GM12878 (cell line): Measurements from ENCODE around the gene CALML5. TPM values are rescaled to one million over a fixed set of nuclear protein-coding genes. Genes with fewer than 3 reads are reported as not detected.

Source experiments
- ATAC-seq: fragments of 200-7000 bp; cut with Tn5 transposase; 3 replicates; pipeline ENCODE4 v1.9.1; 2020; ENCODE audit warnings: mild to moderate bottlenecking, moderate library complexity
- BruUV-seq: library from RNA; stranded (reverse); fragments of 400-500 nt; replicated peaks from 2 replicates; lab custom pipeline; 2021; lab: Mats Ljungman, UMichigan
- CTCF ChIA-PET: fragments of 300-600 bp; sonication (Branson Sonifier 250); formaldehyde crosslinking; extraction: SDS; loops from one replicate; lab custom pipeline; 2021; ENCODE audit warnings: inconsistent platforms; lab: Yijun Ruan, JAX
- POLR2A ChIA-PET: fragments of 350-600 bp; formaldehyde crosslinking; extraction: SDS; loops from one replicate; lab custom pipeline; 2021; ENCODE audit warnings: inconsistent platforms; lab: Charles Lee
- RAD21 ChIA-PET: fragments of 300-600 bp; sonication (Branson Sonifier 250); formaldehyde crosslinking; loops from one replicate; lab custom pipeline; 2023; ENCODE audit warnings: antibody characterized with exemption; ENCODE audit not compliant: unreplicated experiment; lab: Charles Lee
- SMC1A ChIA-PET: fragments of 300-600 bp; sonication (Branson Sonifier 250); formaldehyde crosslinking; loops from one replicate; lab custom pipeline; 2023; ENCODE audit not compliant: unreplicated experiment, uncharacterized antibody; lab: Charles Lee
- DNase-seq: peaks from one replicate; pipeline ENCODE4 v3.0.0-alpha.2; 2011; ENCODE audit warnings: low read depth, low spot score
- FAIRE-seq: peaks from 3 replicates; lab custom pipeline; 2011; peaks lifted over from hg19 to GRCh38; lab: Jason Lieb, UNC
- H2AFZ ChIP-seq: 2 replicates; pipeline ENCODE4 v1.6.0; 2011; ENCODE audit warnings: low read depth, low read length, control low read depth; ENCODE audit not compliant: control insufficient read depth
- H3K27ac ChIP-seq: 2 replicates; pipeline ENCODE4 v1.5.1; 2011; ENCODE audit warnings: control low read depth; ENCODE audit not compliant: control insufficient read depth, insufficient read depth
- H3K27me3 ChIP-seq, 2 experiments: replicated peaks in 1 of 2; 2 replicates each; pipeline versions ENCODE4 v1.6.0 to v1.6.1; 2011; ENCODE audit warnings: low read length in 1 of 2; ENCODE audit not compliant: control insufficient read depth in 2 of 2, insufficient read depth in 2 of 2
- H3K36me3 ChIP-seq, 2 experiments: 2 replicates each; pipeline ENCODE4 v1.5.1; 2011; ENCODE audit warnings: low read length in 1 of 2; ENCODE audit not compliant: control insufficient read depth in 2 of 2, insufficient read depth in 2 of 2
- H3K4me1 ChIP-seq: 2 replicates; pipeline ENCODE4 v1.6.1; 2011; ENCODE audit warnings: mild to moderate bottlenecking, low read length, moderate library complexity, mixed read lengths; ENCODE audit not compliant: control insufficient read depth, insufficient read depth
- H3K4me2 ChIP-seq: 2 replicates; pipeline ENCODE4 v1.6.0; 2011; ENCODE audit warnings: control low read depth; ENCODE audit not compliant: control insufficient read depth, insufficient read depth
- H3K4me3 ChIP-seq: fragments of 200-600 bp; sonication (generic); 2 replicates; pipeline ENCODE4 v1.5.1; 2016
- H3K79me2 ChIP-seq: 2 replicates; pipeline ENCODE4 v1.6.0; 2011; ENCODE audit warnings: low read length; ENCODE audit not compliant: control insufficient read depth, insufficient read depth
- H3K9ac ChIP-seq: 2 replicates; pipeline ENCODE4 v1.8.0; 2011; ENCODE audit warnings: low read length, control low read depth, mixed read lengths; ENCODE audit not compliant: control insufficient read depth, insufficient read depth
- H3K9me3 ChIP-seq: replicated peaks from 3 replicates; pipeline ENCODE4 v1.5.1; 2011; ENCODE audit warnings: mild to moderate bottlenecking, low read length; ENCODE audit not compliant: control insufficient read depth, insufficient read depth
- H4K20me1 ChIP-seq: 2 replicates; pipeline ENCODE4 v1.6.0; 2011; ENCODE audit not compliant: control insufficient read depth, insufficient read depth
- ATF3 ChIP-seq: IDR thresholded peaks from 2 replicates; pipeline ENCODE4 v1.6.1; 2011; ENCODE audit warnings: low read depth, mild to moderate bottlenecking, low read length, moderate library complexity, borderline replicate concordance; ENCODE audit errors: extremely low read depth
- BMI1 ChIP-seq: fragments of 450-650 bp; IDR thresholded peaks from 2 replicates; pipeline ENCODE4 v1.6.1; 2016; ENCODE audit warnings: mild to moderate bottlenecking, moderate library complexity, borderline replicate concordance
- HDGF ChIP-seq: fragments of 450-650 bp; IDR thresholded peaks from 2 replicates; pipeline ENCODE4 v1.6.1; 2016; ENCODE audit warnings: antibody characterized with exemption
- IKZF1 ChIP-seq: fragments of 450-650 bp; conservative IDR thresholded peaks from 2 replicates; pipeline ENCODE4 v1.6.1; 2017; ENCODE audit warnings: antibody characterized with exemption, mild to moderate bottlenecking
- LARP7 ChIP-seq: fragments of 450-650 bp; IDR thresholded peaks from 2 replicates; pipeline ENCODE4 v1.6.1; 2017; ENCODE audit warnings: mild to moderate bottlenecking
- MEF2A ChIP-seq: IDR thresholded peaks from 2 replicates; pipeline ENCODE4 v1.6.1; 2011; ENCODE audit warnings: low read depth, mild to moderate bottlenecking, low read length, moderate library complexity; ENCODE audit not compliant: insufficient read depth
- SMAD5 ChIP-seq: IDR thresholded peaks from 2 replicates; pipeline ENCODE4 v1.6.1; 2016; ENCODE audit warnings: antibody characterized with exemption, low read depth
- SUZ12 ChIP-seq: fragments of 200-600 bp; sonication (generic); IDR thresholded peaks from one replicate; pipeline ENCODE4 v1.6.1; 2018; ENCODE audit warnings: antibody characterized with exemption, mild to moderate bottlenecking; ENCODE audit not compliant: unreplicated experiment
- TAF1 ChIP-seq: IDR thresholded peaks from 2 replicates; pipeline ENCODE4 v1.6.1; 2011; ENCODE audit warnings: mild to moderate bottlenecking, low read depth, low read length, borderline replicate concordance
- ZNF622 ChIP-seq: fragments of 450-650 bp; IDR thresholded peaks from 2 replicates; pipeline ENCODE4 v1.6.1; 2017; ENCODE audit warnings: mild to moderate bottlenecking, inconsistent platforms
- WGBS: methylation state at CpG from one replicate; pipeline ENCODE4 v1.1.6; 2016; ENCODE audit warnings: low lambda C conversion rate; ENCODE audit not compliant: insufficient replicate concordance, insufficient coverage; ENCODE audit errors: missing lambda C conversion rate; 5-methylcytosine and 5-hydroxymethylcytosine counted together
- in situ Hi-C: fragments of 300-500 bp; cut with MboI; formaldehyde crosslinking; loops from 9 replicates; pipeline ENCODE4 v1.14.3; 2018; ENCODE audit warnings: mixed read lengths
- intact Hi-C: fragments of 100-400 bp; cut with micrococcal nuclease; formaldehyde crosslinking; loops from one replicate; pipeline ENCODE4 v1.14.2; 2022; ENCODE audit not compliant: unreplicated experiment
- polyA plus RNA-seq, 11 experiments: library from polyadenylated mRNA; depleted of rRNA in 4 of 11; unstranded in 6 of 11; stranded (reverse) in 5 of 11; fragments of >200 nt; fragmentation: Nextera tagmentation in 4 of 11; fragmentation: Illumina TruSeq in 1 of 11; extraction: Ambion mirVana in 4 of 11; extraction: Trizol in 1 of 11; gene quantifications; 1 replicate in 1 of 11; 2 replicates in 10 of 11; pipeline versions ENCODE4 v1.2.1 to v1.2.3, GENCODE V29; 2011 to 2016; ENCODE audit warnings: inconsistent platforms in 2 of 11, missing spikeins in 2 of 11, low read depth in 1 of 11
- total RNA-seq, 4 experiments: library from RNA; depleted of rRNA in 3 of 4; stranded (reverse); fragments of >200 nt in 3 of 4; fragmentation: Illumina TruSeq in 1 of 4; extraction: Trizol in 1 of 4; gene quantifications; 2 replicates each; pipeline versions ENCODE4 v1.2.1 to v1.2.3, GENCODE V29; 2013 to 2021
- TF ChIP-seq, protein P1 (sequence below): fragments of 450-650 bp; IDR thresholded peaks from 2 replicates; pipeline ENCODE4 v1.6.1; 2017; ENCODE audit warnings: mild to moderate bottlenecking, moderate library complexity
- TF ChIP-seq, protein P2 (sequence below): fragments of 150-350 bp; IDR thresholded peaks from 2 replicates; pipeline ENCODE4 v1.6.1; 2014; ENCODE audit warnings: mild to moderate bottlenecking, low read depth, low read length
- TF ChIP-seq, protein P3 (sequence below): fragments of 450-650 bp; IDR thresholded peaks from 2 replicates; pipeline ENCODE4 v1.6.1; 2017; ENCODE audit warnings: antibody characterized with exemption, mild to moderate bottlenecking, moderate library complexity

Gene CALML5
- total and polyA plus RNA-seq, 10 of the 15 experiments (the other 5 are each of a cell fraction or from before 2014, with no cell fraction given): not detected

DNA sequence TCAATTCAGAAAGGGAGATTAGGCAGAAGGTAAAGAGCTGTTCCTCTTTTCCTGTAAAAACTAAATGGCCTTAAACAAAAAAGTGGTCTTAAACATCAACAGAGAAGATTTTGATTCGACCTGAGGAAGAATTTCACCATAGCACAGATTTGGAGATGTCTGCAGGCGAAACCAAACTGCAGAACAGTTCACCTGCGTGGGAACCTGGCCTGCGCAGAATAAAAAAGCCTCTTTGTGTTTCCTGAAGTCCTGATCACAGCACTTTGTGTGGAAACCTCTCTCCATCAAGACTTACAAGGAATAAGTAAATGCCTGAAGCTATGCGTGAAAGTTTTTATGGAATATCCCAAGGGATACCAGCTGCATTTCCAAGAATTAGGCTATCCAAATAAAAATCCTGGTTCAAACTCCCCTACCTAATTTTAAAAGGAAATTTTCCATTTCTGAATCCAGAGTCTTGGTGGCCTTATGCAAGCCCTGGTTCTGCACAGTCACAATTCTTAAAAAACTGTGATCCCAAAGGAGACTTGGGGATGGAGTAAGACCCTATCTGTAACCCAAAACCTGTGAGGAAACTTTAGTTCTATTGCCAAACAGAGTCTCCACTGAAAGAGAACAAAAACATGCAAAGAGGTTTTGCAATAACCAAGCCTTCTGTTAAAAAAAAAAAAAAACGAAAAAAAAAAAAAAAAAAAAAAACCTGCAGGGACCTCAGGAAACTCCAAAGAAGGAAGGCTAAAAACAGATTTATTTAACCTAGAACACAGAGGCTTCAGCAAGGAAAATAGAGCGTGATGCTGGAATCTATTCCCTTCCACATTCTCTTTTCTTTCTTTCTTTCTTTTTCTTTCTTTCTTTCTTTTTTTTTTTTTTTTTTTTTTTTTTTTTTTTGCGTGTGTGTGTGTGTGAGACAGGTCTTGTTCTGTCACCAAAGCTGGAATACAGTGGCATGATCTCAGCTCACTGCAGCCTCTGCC is 35.8 kb upstream of the CALML5 start:
- H4K20me1 ChIP-seq: no peaks in the 10 kb centered on the region
- H3K36me3 ChIP-seq: no peaks in the 10 kb centered on the region
- peaks cover 0 to 1% of the 10 kb centered on the region in 2 experiments; a peak in 2 of 4 replicates for H3K27me3 ChIP-seq
- CTCF ChIA-PET: no interaction called here
- DNase-seq (no peak), ATAC-seq (no peak), FAIRE-seq (no peak)
- no peak overlapping the region for H2AFZ ChIP-seq
- no peak overlapping the region for H3K4me3 ChIP-seq
- intact Hi-C loops: no loop called here
- SMC1A ChIA-PET: no interaction called here
- WGBS: 68% methylated on average over 6 of the region's 8 CpGs
- no peak overlapping the region for H3K27ac ChIP-seq
- no peaks in the 10 kb centered on the region for H3K4me1 ChIP-seq
- BruUV-seq: no TSS peak
- RAD21 ChIA-PET: interaction anchor here (0.6 kb wide), 1 partner anchor 25 kb away, joined by 3 read pairs; no protein-coding TSS in a partner anchor
- no peaks in the 10 kb centered on the region for H3K9me3 ChIP-seq
- no peaks in the 10 kb centered on the region for H3K79me2 ChIP-seq
- in situ Hi-C loops: no loop called here
- no peak overlapping the region for H3K9ac ChIP-seq
- no peak overlapping the region for H3K4me2 ChIP-seq
- POLR2A ChIA-PET: no interaction called here
- TF ChIP-seq MEF2A: no peak
- no peak for TF ChIP-seq LARP7
- TF ChIP-seq, protein P1, sequence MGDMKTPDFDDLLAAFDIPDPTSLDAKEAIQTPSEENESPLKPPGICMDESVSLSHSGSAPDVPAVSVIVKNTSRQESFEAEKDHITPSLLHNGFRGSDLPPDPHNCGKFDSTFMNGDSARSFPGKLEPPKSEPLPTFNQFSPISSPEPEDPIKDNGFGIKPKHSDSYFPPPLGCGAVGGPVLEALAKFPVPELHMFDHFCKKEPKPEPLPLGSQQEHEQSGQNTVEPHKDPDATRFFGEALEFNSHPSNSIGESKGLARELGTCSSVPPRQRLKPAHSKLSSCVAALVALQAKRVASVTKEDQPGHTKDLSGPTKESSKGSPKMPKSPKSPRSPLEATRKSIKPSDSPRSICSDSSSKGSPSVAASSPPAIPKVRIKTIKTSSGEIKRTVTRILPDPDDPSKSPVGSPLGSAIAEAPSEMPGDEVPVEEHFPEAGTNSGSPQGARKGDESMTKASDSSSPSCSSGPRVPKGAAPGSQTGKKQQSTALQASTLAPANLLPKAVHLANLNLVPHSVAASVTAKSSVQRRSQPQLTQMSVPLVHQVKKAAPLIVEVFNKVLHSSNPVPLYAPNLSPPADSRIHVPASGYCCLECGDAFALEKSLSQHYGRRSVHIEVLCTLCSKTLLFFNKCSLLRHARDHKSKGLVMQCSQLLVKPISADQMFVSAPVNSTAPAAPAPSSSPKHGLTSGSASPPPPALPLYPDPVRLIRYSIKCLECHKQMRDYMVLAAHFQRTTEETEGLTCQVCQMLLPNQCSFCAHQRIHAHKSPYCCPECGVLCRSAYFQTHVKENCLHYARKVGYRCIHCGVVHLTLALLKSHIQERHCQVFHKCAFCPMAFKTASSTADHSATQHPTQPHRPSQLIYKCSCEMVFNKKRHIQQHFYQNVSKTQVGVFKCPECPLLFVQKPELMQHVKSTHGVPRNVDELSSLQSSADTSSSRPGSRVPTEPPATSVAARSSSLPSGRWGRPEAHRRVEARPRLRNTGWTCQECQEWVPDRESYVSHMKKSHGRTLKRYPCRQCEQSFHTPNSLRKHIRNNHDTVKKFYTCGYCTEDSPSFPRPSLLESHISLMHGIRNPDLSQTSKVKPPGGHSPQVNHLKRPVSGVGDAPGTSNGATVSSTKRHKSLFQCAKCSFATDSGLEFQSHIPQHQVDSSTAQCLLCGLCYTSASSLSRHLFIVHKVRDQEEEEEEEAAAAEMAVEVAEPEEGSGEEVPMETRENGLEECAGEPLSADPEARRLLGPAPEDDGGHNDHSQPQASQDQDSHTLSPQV: no peak
- TF ChIP-seq BMI1: no peak
- TF ChIP-seq IKZF1: no peak
- no peak for TF ChIP-seq ZNF622
- no peak for TF ChIP-seq SUZ12
- TF ChIP-seq ATF3: no peak
- TF ChIP-seq, protein P2, sequence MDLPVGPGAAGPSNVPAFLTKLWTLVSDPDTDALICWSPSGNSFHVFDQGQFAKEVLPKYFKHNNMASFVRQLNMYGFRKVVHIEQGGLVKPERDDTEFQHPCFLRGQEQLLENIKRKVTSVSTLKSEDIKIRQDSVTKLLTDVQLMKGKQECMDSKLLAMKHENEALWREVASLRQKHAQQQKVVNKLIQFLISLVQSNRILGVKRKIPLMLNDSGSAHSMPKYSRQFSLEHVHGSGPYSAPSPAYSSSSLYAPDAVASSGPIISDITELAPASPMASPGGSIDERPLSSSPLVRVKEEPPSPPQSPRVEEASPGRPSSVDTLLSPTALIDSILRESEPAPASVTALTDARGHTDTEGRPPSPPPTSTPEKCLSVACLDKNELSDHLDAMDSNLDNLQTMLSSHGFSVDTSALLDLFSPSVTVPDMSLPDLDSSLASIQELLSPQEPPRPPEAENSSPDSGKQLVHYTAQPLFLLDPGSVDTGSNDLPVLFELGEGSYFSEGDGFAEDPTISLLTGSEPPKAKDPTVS: no peak
- TF ChIP-seq, protein P3, sequence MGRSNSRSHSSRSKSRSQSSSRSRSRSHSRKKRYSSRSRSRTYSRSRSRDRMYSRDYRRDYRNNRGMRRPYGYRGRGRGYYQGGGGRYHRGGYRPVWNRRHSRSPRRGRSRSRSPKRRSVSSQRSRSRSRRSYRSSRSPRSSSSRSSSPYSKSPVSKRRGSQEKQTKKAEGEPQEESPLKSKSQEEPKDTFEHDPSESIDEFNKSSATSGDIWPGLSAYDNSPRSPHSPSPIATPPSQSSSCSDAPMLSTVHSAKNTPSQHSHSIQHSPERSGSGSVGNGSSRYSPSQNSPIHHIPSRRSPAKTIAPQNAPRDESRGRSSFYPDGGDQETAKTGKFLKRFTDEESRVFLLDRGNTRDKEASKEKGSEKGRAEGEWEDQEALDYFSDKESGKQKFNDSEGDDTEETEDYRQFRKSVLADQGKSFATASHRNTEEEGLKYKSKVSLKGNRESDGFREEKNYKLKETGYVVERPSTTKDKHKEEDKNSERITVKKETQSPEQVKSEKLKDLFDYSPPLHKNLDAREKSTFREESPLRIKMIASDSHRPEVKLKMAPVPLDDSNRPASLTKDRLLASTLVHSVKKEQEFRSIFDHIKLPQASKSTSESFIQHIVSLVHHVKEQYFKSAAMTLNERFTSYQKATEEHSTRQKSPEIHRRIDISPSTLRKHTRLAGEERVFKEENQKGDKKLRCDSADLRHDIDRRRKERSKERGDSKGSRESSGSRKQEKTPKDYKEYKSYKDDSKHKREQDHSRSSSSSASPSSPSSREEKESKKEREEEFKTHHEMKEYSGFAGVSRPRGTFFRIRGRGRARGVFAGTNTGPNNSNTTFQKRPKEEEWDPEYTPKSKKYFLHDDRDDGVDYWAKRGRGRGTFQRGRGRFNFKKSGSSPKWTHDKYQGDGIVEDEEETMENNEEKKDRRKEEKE: no peak
- TF ChIP-seq SMAD5: no peak
- no peak for TF ChIP-seq TAF1
- TF ChIP-seq HDGF: no peak
